SU-DHL-6 (cell line): ENCODE measurements around the gene SRRM3.

Source experiments
- EZH2phosphoT487 ChIP-seq: fragments of 200-600 bp; sonication (generic), shearing (Covaris generic); conservative IDR thresholded peaks from 2 replicates; pipeline ENCODE4 v1.6.1; 2018; ENCODE audit warnings: mild to moderate bottlenecking, antibody characterized with exemption, low read length, moderate library complexity, mixed read lengths
- TF ChIP-seq, protein P1 (sequence below): fragments of 200-600 bp; sonication (generic); IDR thresholded peaks from one replicate; pipeline ENCODE4 v1.5.1; 2017; ENCODE audit warnings: antibody characterized with exemption, mild to moderate bottlenecking, low read length, moderate library complexity; ENCODE audit not compliant: insufficient read depth, poor library complexity, severe bottlenecking

DNA sequence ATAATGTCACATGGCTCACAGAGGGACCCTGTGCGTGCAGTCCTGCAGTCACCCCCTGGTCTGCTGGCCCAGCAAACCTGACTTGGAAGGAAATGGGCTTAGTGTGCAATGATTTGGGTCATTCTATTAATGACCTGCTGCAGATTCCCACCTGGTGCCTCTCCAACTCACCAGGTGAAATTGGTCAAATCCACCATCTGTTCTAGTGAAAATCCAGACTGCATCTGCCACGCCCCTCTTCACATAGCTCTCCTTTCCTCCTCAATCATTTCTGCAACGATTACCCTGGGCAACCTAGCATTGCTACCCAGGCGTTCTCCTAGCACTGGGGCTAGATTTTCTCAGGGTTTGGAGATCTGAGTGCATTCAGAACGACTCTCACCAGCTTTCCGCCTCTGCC is 29.4 kb downstream of the SRRM3 start:
- TF ChIP-seq, protein P1, sequence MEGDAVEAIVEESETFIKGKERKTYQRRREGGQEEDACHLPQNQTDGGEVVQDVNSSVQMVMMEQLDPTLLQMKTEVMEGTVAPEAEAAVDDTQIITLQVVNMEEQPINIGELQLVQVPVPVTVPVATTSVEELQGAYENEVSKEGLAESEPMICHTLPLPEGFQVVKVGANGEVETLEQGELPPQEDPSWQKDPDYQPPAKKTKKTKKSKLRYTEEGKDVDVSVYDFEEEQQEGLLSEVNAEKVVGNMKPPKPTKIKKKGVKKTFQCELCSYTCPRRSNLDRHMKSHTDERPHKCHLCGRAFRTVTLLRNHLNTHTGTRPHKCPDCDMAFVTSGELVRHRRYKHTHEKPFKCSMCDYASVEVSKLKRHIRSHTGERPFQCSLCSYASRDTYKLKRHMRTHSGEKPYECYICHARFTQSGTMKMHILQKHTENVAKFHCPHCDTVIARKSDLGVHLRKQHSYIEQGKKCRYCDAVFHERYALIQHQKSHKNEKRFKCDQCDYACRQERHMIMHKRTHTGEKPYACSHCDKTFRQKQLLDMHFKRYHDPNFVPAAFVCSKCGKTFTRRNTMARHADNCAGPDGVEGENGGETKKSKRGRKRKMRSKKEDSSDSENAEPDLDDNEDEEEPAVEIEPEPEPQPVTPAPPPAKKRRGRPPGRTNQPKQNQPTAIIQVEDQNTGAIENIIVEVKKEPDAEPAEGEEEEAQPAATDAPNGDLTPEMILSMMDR, result no peak
- TF ChIP-seq EZH2phosphoT487, result no peak
